HepG2 (cell line): ENCODE data around the gene DNPEP.

Experiments used
- EZH2 ChIP-seq: conservative IDR thresholded peaks from 2 replicates; pipeline ENCODE4 v1.6.1; 2012; ENCODE audit warnings: mild to moderate bottlenecking, low read depth, low read length, moderate library complexity
- IRF1 ChIP-seq: sonication (generic); formaldehyde crosslinking; IDR thresholded peaks from 2 replicates; pipeline ENCODE4 v1.4.0; 2020; ENCODE audit warnings: low read depth, mild to moderate bottlenecking, missing genetic modification reagents
- MED1 ChIP-seq: sonication (generic); formaldehyde crosslinking; IDR thresholded peaks from 2 replicates; pipeline ENCODE4 v1.4.0; 2020; ENCODE audit warnings: missing genetic modification reagents
- POLR2AphosphoS5 ChIP-seq: IDR thresholded peaks from 2 replicates; pipeline ENCODE4 v1.6.1; 2012; ENCODE audit warnings: low read depth, low read length
- SRSF1 ChIP-seq: fragments of 200-400 bp; formaldehyde crosslinking; optimal IDR thresholded peaks from 2 replicates; pipeline ENCODE3; 2017; ENCODE audit warnings: mild to moderate bottlenecking, low read depth, low read length, moderate library complexity
- STAT5B ChIP-seq: sonication (generic); formaldehyde crosslinking; IDR thresholded peaks from 2 replicates; pipeline ENCODE4 v1.4.0; 2020; ENCODE audit warnings: missing genetic modification reagents
- YY1 ChIP-seq: IDR thresholded peaks from 2 replicates; pipeline ENCODE4 v1.6.1; 2011; ENCODE audit warnings: low read length, low read depth, moderate library complexity, mild to moderate bottlenecking; ENCODE audit not compliant: insufficient read depth, insufficient replicate concordance
- ZBTB7A ChIP-seq: sonication (generic); formaldehyde crosslinking; IDR thresholded peaks from 2 replicates; pipeline ENCODE4 v1.8.0; 2022; ENCODE audit warnings: mild to moderate bottlenecking, missing genetic modification reagents
- TF ChIP-seq, protein P1 (sequence below): sonication (generic); formaldehyde crosslinking; IDR thresholded peaks from one replicate; pipeline ENCODE4 v1.5.1; 2020; ENCODE audit warnings: mild to moderate bottlenecking, missing genetic modification reagents; ENCODE audit errors: not compliant biosample characterization

- no peak for TF ChIP-seq POLR2AphosphoS5
- TF ChIP-seq, protein P1, sequence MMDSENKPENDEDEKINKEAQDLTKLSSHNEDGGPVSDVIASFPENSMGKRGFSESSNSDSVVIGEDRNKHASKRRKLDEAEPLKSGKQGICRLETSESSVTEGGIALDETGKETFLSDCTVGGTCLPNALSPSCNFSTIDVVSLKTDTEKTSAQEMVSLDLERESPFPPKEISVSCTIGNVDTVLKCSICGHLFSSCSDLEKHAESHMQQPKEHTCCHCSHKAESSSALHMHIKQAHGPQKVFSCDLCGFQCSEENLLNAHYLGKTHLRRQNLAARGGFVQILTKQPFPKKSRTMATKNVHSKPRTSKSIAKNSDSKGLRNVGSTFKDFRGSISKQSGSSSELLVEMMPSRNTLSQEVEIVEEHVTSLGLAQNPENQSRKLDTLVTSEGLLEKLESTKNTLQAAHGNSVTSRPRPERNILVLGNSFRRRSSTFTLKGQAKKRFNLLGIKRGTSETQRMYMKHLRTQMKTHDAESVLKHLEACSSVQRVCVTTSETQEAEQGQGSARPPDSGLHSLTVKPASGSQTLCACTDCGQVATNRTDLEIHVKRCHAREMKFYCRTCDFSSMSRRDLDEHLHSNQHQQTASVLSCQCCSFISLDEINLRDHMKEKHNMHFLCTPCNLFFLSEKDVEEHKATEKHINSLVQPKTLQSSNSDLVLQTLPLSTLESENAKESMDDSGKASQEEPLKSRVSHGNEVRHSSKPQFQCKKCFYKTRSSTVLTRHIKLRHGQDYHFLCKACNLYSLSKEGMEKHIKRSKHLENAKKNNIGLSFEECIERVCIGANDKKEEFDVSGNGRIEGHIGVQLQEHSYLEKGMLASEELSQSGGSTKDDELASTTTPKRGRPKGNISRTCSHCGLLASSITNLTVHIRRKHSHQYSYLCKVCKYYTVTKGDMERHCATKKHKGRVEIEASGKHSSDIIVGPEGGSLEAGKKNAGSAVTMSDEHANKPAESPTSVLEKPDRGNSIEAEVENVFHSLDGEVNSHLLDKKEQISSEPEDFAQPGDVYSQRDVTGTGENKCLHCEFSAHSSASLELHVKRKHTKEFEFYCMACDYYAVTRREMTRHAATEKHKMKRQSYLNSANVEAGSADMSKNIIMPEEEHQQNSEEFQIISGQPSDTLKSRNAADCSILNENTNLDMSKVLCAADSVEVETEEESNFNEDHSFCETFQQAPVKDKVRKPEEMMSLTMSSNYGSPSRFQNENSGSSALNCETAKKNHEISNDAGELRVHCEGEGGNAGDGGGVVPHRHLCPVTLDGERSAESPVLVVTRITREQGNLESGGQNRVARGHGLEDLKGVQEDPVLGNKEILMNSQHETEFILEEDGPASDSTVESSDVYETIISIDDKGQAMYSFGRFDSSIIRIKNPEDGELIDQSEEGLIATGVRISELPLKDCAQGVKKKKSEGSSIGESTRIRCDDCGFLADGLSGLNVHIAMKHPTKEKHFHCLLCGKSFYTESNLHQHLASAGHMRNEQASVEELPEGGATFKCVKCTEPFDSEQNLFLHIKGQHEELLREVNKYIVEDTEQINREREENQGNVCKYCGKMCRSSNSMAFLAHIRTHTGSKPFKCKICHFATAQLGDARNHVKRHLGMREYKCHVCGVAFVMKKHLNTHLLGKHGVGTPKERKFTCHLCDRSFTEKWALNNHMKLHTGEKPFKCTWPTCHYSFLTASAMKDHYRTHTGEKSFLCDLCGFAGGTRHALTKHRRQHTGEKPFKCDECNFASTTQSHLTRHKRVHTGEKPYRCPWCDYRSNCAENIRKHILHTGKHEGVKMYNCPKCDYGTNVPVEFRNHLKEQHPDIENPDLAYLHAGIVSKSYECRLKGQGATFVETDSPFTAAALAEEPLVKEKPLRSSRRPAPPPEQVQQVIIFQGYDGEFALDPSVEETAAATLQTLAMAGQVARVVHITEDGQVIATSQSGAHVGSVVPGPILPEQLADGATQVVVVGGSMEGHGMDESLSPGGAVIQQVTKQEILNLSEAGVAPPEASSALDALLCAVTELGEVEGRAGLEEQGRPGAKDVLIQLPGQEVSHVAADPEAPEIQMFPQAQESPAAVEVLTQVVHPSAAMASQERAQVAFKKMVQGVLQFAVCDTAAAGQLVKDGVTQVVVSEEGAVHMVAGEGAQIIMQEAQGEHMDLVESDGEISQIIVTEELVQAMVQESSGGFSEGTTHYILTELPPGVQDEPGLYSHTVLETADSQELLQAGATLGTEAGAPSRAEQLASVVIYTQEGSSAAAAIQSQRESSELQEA: no peak
- no peak for TF ChIP-seq MED1 (CRISPR knock-in tag)
- no peak for TF ChIP-seq EZH2
- TF ChIP-seq IRF1: no peak
- TF ChIP-seq STAT5B: no peak
- TF ChIP-seq YY1: no peak
- TF ChIP-seq SRSF1: no peak
- TF ChIP-seq ZBTB7A (CRISPR knock-in tag): no peak
These were observed 16.1 kb upstream of the DNPEP start for GRCh38 chr2:219403861-219404260.
